Ovary (tissue), 3 donors: ENCODE results near the gene KIF6.

Experiments
- EP300 ChIP-seq: sonication (generic); formaldehyde crosslinking; IDR thresholded peaks from one replicate; pipeline ENCODE4 v1.6.1; 2017; ENCODE audit warnings: antibody characterized with exemption
- TF ChIP-seq, protein P1 (sequence below), 3 donors: fragments of 450-650 bp in 2 of 3; fragments of 200-600 bp in 1 of 3; IDR thresholded peaks; one replicate each; pipeline versions ENCODE4 v1.5.1 to v1.8.0; 2016 to 2022; ENCODE audit warnings: antibody characterized with exemption in 3 of 3, mild to moderate bottlenecking in 1 of 3
- donor health status: DM: no; HTN: no; CAD: no.

DNA sequence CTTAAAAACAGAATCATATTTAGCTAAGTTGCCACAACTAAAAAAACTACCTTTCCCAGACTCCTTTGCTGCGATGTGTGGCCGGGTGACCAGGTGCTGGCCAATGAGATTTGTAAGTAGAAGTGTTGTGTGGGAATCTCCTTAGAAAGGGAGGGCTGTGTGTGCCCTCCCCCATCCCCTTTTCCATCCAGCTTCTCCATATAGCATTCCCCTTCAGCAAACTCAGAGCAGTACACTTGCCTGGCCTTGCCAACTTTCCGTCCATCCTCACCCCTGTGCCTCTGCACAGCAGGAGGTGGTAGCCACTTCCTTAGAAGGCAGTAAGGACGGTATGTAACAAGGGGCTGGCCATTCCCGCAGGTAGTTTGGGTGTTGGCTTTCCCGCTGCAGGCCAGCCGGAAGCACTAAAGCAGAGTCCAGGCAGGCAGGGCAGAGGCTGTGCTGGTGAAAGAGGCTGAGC lies 380.4 kb downstream of the KIF6 start:
- TF ChIP-seq, protein P1, sequence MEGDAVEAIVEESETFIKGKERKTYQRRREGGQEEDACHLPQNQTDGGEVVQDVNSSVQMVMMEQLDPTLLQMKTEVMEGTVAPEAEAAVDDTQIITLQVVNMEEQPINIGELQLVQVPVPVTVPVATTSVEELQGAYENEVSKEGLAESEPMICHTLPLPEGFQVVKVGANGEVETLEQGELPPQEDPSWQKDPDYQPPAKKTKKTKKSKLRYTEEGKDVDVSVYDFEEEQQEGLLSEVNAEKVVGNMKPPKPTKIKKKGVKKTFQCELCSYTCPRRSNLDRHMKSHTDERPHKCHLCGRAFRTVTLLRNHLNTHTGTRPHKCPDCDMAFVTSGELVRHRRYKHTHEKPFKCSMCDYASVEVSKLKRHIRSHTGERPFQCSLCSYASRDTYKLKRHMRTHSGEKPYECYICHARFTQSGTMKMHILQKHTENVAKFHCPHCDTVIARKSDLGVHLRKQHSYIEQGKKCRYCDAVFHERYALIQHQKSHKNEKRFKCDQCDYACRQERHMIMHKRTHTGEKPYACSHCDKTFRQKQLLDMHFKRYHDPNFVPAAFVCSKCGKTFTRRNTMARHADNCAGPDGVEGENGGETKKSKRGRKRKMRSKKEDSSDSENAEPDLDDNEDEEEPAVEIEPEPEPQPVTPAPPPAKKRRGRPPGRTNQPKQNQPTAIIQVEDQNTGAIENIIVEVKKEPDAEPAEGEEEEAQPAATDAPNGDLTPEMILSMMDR (IDR thresholded peaks at IDR 0.05), result no peak
- TF ChIP-seq EP300, result no peak
